Vagina (tissue), 2 donors: ENCODE results near the gene SEC24D.

ENCODE experiments used
- POLR2A ChIP-seq, 2 donors: fragments of 450-650 bp; IDR thresholded peaks; one replicate each; pipeline ENCODE4 v1.6.1; 2017; ENCODE audit warnings: antibody characterized with exemption in 2 of 2, mild to moderate bottlenecking in 2 of 2, moderate library complexity in 2 of 2
- TF ChIP-seq, protein P1 (sequence below), 3 experiments: fragments of 450-650 bp in 2 of 3; fragments of 200-600 bp in 1 of 3; sonication (generic) in 1 of 3; IDR thresholded peaks; one replicate each; pipeline ENCODE4 v1.5.1; 2017 to 2019; ENCODE audit warnings: antibody characterized with exemption in 3 of 3, mild to moderate bottlenecking in 2 of 3, moderate library complexity in 2 of 3

DNA sequence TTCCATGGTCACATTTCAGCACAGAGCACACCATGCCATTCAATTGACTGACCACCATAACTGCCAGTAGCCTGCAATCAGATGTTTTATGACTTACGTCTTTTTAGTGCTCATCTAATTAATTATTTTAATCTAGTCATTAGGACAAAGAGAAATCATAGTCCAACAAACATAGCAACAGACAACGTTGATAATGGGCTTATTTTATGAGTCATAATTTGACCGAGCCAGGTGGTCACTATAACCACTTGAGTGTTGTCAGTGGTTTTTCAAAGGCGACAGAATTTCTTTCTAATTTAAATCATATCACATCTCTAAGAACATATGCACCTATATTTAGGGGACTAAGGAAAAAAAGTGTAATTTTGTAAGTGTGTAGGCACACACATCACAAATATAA, 1.9 kb downstream of the SEC24D start:
- TF ChIP-seq, protein P1, sequence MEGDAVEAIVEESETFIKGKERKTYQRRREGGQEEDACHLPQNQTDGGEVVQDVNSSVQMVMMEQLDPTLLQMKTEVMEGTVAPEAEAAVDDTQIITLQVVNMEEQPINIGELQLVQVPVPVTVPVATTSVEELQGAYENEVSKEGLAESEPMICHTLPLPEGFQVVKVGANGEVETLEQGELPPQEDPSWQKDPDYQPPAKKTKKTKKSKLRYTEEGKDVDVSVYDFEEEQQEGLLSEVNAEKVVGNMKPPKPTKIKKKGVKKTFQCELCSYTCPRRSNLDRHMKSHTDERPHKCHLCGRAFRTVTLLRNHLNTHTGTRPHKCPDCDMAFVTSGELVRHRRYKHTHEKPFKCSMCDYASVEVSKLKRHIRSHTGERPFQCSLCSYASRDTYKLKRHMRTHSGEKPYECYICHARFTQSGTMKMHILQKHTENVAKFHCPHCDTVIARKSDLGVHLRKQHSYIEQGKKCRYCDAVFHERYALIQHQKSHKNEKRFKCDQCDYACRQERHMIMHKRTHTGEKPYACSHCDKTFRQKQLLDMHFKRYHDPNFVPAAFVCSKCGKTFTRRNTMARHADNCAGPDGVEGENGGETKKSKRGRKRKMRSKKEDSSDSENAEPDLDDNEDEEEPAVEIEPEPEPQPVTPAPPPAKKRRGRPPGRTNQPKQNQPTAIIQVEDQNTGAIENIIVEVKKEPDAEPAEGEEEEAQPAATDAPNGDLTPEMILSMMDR (IDR thresholded peaks at IDR 0.05) = no peak
- no peak for TF ChIP-seq POLR2A (IDR thresholded peaks at IDR 0.05)
